HK-2 (cell line): ENCODE measurements around the gene CAP2.

Experiments
- DNase-seq: peaks from one replicate; pipeline ENCODE4 v3.0.0-alpha.2; 2018; ENCODE audit not compliant: unreplicated experiment

Gene CAP2

GRCh38 chr6:17392978-17393891 is at the start of gene CAP2:
Gene CAP2 (plus strand): TSS chr6:17393595. CDS start chr6:17421556, 27,961 bp downstream.
- peak; percentile 72 for DNase-seq

DNA sequence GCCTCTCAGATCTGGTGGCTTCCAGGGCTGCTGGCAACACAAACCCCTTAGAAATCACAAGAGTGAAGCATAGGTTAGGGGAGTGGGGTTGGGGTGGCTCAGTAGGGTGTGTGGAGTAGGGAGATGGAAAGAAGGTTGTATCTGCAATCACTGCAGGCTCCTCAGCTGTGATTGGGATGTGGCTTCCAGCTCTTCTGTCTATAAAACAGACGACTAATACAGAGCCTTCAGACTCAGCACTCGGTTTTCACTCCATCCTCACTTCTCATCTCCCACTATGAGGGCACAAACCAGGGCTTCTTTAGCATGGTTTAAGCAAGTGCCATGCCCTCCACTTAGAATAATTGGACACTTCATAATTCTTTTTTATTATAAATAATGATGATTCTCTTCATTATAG is 46.4 kb upstream of the CAP2 start:
- DNase-seq: no peak

- DNase-seq: no peak
Measured at GRCh38 chr6:17349427-17349826, 44.0 kb upstream of the CAP2 start.

DNA sequence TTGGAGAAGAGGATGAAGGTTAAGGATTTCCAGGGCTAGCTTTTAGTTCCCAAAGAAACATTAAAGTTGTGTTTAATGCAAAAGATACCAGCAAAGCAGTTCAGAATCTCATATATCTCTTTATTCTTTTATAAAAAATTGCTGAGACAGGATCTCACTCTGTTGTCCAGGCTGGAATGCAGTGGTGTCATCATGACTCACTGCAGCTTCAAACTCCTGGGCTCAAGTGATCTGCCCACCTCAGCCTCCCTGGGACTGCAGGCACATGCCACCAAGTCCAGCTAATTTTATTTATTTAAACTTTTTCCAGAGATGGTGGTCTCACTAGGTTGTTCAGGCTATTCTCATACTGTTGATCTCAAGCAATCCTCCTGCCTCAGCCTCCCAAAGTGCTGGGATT is 41.1 kb upstream of the CAP2 start:
- DNase-seq: no peak

GRCh38 chr6:17353440-17354175 is 39.8 kb upstream of the CAP2 start:
- DNase-seq: no peak

DNA sequence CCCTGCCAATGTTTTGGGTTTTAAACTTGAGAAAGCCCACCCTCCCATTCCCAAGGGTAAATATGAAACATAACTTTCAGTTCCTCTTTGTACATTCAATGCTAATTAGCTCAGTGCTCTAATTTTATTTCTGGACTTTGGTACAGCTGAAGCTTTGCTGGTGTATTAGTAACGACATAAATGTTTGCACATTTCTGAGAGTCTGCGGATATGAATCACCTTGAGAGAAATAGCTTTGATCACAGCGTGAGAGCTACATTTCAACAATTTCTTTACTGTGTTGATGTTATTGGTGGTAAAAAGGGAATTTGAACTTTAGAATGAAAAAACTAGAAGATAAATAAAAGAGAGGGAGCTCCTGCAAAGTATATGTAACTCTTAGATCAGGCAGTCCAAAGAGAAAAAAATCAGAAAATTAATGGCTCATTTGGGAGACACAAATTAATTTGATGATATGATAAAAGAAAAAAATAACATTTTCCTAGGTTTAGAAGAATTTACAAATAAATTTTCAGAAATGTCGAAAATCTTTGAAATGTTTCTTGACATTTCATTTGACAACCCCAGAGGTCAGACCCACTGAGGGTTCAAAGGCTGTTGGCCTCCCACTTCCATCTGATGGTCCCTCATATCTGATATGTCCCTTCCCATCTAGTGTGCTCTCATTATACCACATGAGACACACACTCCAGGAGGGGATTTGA is 38.5 kb upstream of the CAP2 start:
- DNase-seq: no peak

DNA sequence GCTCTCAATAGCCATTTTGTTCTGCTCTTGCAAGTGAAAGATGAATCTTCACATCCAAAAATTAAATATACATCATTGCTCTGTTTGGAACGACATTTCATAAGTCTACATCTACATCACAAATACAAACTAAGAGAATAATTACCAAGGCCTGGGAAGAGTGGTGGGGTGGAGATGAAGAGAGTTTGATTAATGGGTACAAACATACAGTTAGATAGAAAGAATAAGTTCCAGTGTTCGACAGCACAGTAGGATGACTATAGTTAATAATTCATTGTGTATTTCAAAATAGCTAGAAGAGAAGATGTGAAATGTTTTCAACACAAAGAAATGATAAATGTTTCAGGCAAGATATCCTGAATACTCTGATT is 38.0 kb upstream of the CAP2 start:
- DNase-seq: no peak

DNA sequence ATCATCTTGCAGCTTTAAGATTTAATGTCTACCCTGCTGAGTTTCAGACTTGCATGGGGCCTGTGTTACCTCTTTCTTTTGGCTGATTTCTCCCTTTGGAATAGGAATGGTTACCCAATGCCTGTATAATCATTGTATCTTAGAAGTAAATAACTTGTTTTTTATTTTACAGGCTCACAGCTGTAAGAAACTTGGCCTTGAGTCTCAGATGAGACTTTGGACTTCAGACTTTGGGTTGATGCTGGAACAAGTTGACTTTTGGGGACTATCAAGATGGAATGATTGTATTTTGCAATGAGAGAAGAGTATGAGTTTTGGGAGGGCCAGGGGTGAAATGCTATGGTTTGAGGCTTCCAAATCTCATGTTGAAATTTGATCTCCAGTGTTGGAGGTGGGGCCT is 34.9 kb upstream of the CAP2 start:
- DNase-seq: no peak

- DNase-seq: no peak
Measured at GRCh38 chr6:17360564-17360963, 32.8 kb upstream of the CAP2 start.

GRCh38 chr6:17361013-17361412 is 32.4 kb upstream of the CAP2 start:
- no peak for DNase-seq

GRCh38 chr6:17365961-17366360 is 27.4 kb upstream of the CAP2 start:
- no peak for DNase-seq

DNA sequence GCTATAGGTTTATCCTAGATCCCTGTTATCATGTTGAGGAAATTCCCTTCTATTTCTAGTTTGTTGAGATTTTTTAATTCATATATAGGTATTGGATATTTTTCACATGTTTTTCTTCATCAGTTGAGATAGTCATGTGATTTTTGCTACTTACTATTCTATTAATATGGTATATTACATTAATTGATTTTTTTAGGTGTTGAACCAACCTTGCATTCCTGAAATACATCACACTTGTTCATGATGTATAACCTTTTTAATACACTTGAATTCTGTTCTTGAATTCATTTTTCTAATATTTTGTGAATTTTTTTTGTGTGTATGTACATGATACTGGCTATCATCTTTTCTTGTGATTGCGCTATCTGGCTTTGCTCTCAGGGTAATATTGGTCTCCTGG is 25.5 kb upstream of the CAP2 start:
- DNase-seq: no peak

GRCh38 chr6:17381424-17382147 is 11.8 kb upstream of the CAP2 start:
- no peak for DNase-seq

- no peak for DNase-seq
Measured at GRCh38 chr6:17385660-17386059, 7.7 kb upstream of the CAP2 start.

GRCh38 chr6:17388365-17388764 is 5.0 kb upstream of the CAP2 start:
- DNase-seq: no peak

DNA sequence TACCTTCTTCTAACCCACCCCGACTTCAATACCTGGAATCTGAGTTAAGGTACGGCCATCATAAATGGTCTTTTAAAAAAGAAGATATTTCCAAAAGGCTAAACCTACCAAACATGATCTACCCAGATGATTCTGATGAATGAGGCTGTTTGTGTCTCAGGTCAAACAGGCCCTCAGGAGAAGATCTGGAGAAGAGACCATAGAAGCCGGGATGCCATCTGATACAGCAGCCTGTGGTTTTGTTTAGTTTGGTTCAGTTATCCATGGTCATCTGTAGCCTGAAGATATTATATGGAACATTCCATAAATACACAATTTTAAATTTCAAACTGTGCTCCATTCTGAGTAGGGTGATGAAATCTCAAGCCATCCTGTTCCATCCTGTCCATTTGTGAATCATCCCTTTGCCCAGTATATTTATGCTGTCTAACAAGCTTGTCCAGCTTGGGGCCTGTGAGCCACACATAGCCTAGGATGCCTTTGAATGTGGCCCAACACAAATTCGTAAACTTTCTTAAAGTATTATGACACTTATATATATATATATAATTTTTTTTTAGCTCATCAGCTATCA is 4.0 kb upstream of the CAP2 start:
- DNase-seq: no peak

DNA sequence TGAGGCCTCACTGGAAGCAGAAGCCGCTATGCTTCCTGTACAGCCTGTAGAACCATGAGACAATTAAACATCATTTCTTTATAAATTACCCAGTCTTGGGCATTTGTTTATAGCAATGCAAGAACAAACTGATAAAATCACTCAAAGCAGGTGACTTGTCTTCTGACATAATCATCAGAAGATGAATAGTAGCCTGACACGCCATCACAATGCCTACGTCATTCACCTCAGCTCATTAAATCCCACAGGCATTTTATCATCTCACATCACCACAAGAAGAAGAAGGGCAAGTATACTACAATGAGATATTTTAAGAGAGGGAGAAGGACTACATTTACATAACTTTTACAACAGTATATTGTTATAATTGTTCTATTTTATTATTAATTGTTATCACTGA is 3.1 kb upstream of the CAP2 start:
- no peak for DNase-seq

GRCh38 chr6:17391976-17392375 is 1.4 kb upstream of the CAP2 start:
- DNase-seq: no peak

GRCh38 chr6:17393892-17394631 is 667 bp downstream of the CAP2 start:
- peak; percentile 75 for DNase-seq

- no peak for DNase-seq
Measured at GRCh38 chr6:17395112-17395511, 1.7 kb downstream of the CAP2 start.

DNA sequence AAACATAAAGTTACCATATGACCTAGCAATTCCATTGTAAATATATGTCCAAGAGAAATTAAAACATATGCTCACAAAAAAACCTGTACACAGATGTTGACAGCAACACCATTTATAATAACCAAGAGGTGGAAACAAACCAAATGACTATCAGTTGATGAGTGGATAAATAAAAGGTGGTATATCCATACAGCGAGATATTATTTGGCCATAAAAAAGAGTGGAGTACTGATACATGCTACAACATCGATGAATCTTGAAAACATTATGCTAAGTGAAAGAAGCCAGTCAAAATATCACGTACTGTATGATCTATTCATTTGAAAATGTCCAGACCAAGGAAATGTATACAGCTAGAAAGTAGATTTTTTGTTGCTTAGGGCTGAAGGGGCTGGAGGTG is 2.9 kb downstream of the CAP2 start:
- no peak for DNase-seq
